Measurements from ENCODE around the gene DET1.
"Not testable (repeated sequence)": the region's sequence is repeated elsewhere in the genome, so short reads cannot be mapped to it uniquely, and the experiment has no call there.

DET1 gene

GRCh38 chr15:88540350-88540749 lies 6.1 kb downstream of the DET1 start:
- not testable (repeated sequence) for DNase-seq (ENCODE audit: low read depth in 2 of 2)

GRCh38 chr15:88539441-88539840 lies 7.0 kb downstream of the DET1 start:
- DNase-seq (ENCODE audit: low read depth in 2 of 2): no peak

GRCh38 chr15:88538972-88539371 lies 7.5 kb downstream of the DET1 start:
- DNase-seq (ENCODE audit: low read depth in 2 of 2): no peak

- no peak for DNase-seq (ENCODE audit: low read depth in 2 of 2)
These were observed 8.7 kb downstream of the DET1 start for GRCh38 chr15:88537591-88538317.

GRCh38 chr15:88535607-88536313 lies 10.7 kb downstream of the DET1 start:
- no peak for DNase-seq (ENCODE audit: low read depth in 2 of 2)

GRCh38 chr15:88535100-88535499 lies 11.4 kb downstream of the DET1 start:
- no peak for DNase-seq (ENCODE audit: low read depth in 2 of 2)

- DNase-seq (ENCODE audit: low read depth in 2 of 2): no peak
These were observed 13.1 kb downstream of the DET1 start for GRCh38 chr15:88533376-88533775.

GRCh38 chr15:88529021-88529630 lies 17.4 kb downstream of the DET1 start:
- DNase-seq (ENCODE audit: low read depth in 2 of 2): no peak

- DNase-seq (ENCODE audit: low read depth in 2 of 2): no peak
These were observed 20.1 kb downstream of the DET1 start for GRCh38 chr15:88526247-88526879.

- DNase-seq (ENCODE audit: low read depth in 2 of 2): no peak
These were observed 21.1 kb downstream of the DET1 start for GRCh38 chr15:88525418-88525817.

GRCh38 chr15:88524094-88524493 lies 22.4 kb downstream of the DET1 start:
- not testable (repeated sequence) for DNase-seq (ENCODE audit: low read depth in 2 of 2)

- DNase-seq (ENCODE audit: low read depth in 2 of 2): no peak
These were observed 27.6 kb downstream of the DET1 start for GRCh38 chr15:88518903-88519302.

GRCh38 chr15:88513195-88513594 lies 33.3 kb downstream of the DET1 start:
- DNase-seq (ENCODE audit: low read depth in 2 of 2): no peak

GRCh38 chr15:88512601-88513000 lies 33.9 kb downstream of the DET1 start:
- no peak for DNase-seq (ENCODE audit: low read depth in 2 of 2)

GRCh38 chr15:88512078-88512477 lies 34.4 kb downstream of the DET1 start:
- DNase-seq (ENCODE audit: low read depth in 2 of 2): no peak

- no peak for DNase-seq (ENCODE audit: low read depth in 2 of 2)
These were observed 35.3 kb downstream of the DET1 start for GRCh38 chr15:88511161-88511560.

GRCh38 chr15:88509964-88510363 lies 36.5 kb downstream of the DET1 start:
- no peak for DNase-seq (ENCODE audit: low read depth in 2 of 2)

GRCh38 chr15:88509321-88509720 lies 37.2 kb downstream of the DET1 start:
- DNase-seq (ENCODE audit: low read depth in 2 of 2): no peak

- DNase-seq (ENCODE audit: low read depth in 2 of 2): no peak
These were observed 39.9 kb downstream of the DET1 start for GRCh38 chr15:88506628-88507027.

- no peak for DNase-seq (ENCODE audit: low read depth in 2 of 2)
These were observed 40.8 kb downstream of the DET1 start for GRCh38 chr15:88505721-88506120.

GRCh38 chr15:88504445-88504844 lies 42.0 kb downstream of the DET1 start:
- no peak for DNase-seq (ENCODE audit: low read depth in 2 of 2)

- DNase-seq (ENCODE audit: low read depth in 2 of 2): no peak
These were observed 47.5 kb downstream of the DET1 start for GRCh38 chr15:88498996-88499395.

Measured in activated CD8-positive, alpha-beta memory T cell treated with anti-CD3 and anti-CD28 coated beads for 4 hours (primary cell).